AG04450 (cell line): ENCODE results near the gene PTGS1. TPM values are rescaled to one million over a fixed set of nuclear protein-coding genes. Genes with fewer than 3 reads are reported as not detected.

ENCODE experiments used
- CTCF ChIA-PET: fragments of 300-600, 350-600 bp; formaldehyde crosslinking; extraction: SDS; loops from one replicate; lab custom pipeline; 2022; ENCODE audit warnings: antibody characterized with exemption, inconsistent platforms; lab: Charles Lee
- POLR2A ChIA-PET: fragments of 350-600 bp; formaldehyde crosslinking; extraction: SDS; loops from one replicate; lab custom pipeline; 2021; ENCODE audit warnings: antibody characterized with exemption, inconsistent platforms; lab: Yijun Ruan, JAX
- DNase-seq: peaks from one replicate; pipeline ENCODE4 v3.0.0-alpha.2; 2011; ENCODE audit warnings: low read depth, low spot score
- H3K27ac ChIP-seq: one replicate; pipeline ENCODE4 v1.5.1; 2012; ENCODE audit warnings: low read depth, low read length, control low read depth
- H3K27me3 ChIP-seq: one replicate; pipeline ENCODE4 v1.6.0; 2012; ENCODE audit warnings: low read length; ENCODE audit not compliant: control insufficient read depth, insufficient read depth
- H3K4me3 ChIP-seq: 2 replicates; pipeline ENCODE4 v1.5.1; 2011; ENCODE audit warnings: mild to moderate bottlenecking, low read depth, low read length, control low read depth
- H3K9me3 ChIP-seq: 2 replicates; pipeline ENCODE4 v1.5.1; 2012; ENCODE audit warnings: low read length; ENCODE audit not compliant: control insufficient read depth, insufficient read depth
- polyA plus RNA-seq: library from polyadenylated mRNA; depleted of rRNA; stranded (reverse); fragments of >200 nt; gene quantifications from 2 replicates; pipeline ENCODE4 v1.2.3, GENCODE V29; 2011
- TF ChIP-seq, protein P1 (sequence below): IDR thresholded peaks from 2 replicates; pipeline ENCODE4 v1.5.1; 2011; ENCODE audit warnings: low read depth, low read length, control low read depth, inconsistent platforms

The PTGS1 gene
- polyA plus RNA-seq, 1 experiment = 83.1 TPM

GRCh38 chr9:122349201-122349600 is 21.6 kb upstream of the PTGS1 start:
- TF ChIP-seq, protein P1, sequence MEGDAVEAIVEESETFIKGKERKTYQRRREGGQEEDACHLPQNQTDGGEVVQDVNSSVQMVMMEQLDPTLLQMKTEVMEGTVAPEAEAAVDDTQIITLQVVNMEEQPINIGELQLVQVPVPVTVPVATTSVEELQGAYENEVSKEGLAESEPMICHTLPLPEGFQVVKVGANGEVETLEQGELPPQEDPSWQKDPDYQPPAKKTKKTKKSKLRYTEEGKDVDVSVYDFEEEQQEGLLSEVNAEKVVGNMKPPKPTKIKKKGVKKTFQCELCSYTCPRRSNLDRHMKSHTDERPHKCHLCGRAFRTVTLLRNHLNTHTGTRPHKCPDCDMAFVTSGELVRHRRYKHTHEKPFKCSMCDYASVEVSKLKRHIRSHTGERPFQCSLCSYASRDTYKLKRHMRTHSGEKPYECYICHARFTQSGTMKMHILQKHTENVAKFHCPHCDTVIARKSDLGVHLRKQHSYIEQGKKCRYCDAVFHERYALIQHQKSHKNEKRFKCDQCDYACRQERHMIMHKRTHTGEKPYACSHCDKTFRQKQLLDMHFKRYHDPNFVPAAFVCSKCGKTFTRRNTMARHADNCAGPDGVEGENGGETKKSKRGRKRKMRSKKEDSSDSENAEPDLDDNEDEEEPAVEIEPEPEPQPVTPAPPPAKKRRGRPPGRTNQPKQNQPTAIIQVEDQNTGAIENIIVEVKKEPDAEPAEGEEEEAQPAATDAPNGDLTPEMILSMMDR = no peak

DNA sequence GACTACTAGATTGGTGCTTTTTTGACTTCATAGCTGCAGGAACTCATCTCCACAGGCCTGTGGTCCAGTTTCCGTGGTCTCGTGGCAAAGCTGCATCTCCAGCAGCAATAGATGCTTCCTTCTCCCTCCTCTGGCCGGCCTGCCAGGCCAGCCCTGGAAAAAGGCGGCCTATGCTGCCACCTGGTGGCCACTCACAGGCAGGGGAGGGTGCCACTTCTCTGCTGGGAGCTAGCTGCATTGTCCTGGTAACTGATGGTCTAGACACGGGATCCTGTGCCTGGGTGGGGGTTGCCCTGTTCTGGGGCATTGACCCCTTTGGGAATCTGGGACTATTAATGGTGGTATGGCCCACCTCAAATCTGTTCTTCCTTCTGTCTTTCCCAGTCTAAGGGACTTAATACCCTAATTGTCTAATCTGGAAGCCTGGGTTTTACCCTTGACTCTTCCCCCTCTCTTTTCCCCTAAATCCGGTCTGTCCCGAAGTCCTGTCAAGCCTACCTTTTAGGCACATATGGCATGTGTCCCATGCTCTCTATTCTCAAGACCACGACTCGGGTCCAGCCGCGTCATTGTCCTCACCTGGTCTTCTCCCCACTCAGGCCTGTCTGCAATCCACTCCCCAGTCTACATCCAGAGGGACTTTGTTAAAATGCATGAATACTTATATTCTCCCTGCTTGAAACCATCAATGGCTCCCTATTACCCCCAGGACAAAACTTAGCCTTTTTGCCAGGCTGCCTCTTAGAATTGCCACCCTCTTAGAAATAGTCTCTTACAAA is 20.1 kb upstream of the PTGS1 start:
- no peak overlapping the region for H3K4me3 ChIP-seq
- peaks cover 3% of the 10 kb centered on the region for H3K27me3 ChIP-seq
- POLR2A ChIA-PET = interaction anchor here (0.6 to 1.3 kb wide), 4 partner anchors 47 to 226 kb away, joined by 3 to 13 read pairs (median 4); partner anchors contain the start of genes MRRF and RBM18
- H3K9me3 ChIP-seq = no peaks in the 10 kb centered on the region; the same call in 1 of the 2 replicates
- peak; percentile 44 for DNase-seq
- TF ChIP-seq, protein P1 = peak; percentile 98
- CTCF ChIA-PET = interaction anchor here (0.6 to 5.5 kb wide), 53 partner anchors 9 to 805 kb away, joined by 3 to 222 read pairs (median 4); partner anchors contain the start of genes MORN5, MRRF, NDUFA8 and RBM18
- H3K27ac ChIP-seq = no peak overlapping the region

More at GRCh38 chr9:122349201-122349600, 21.6 kb upstream of the PTGS1 start:
- no peak overlapping the region for H3K4me3 ChIP-seq
- POLR2A ChIA-PET = interaction anchor here (0.5 kb wide), 1 partner anchor 76 kb away, joined by 3 read pairs; no protein-coding TSS in a partner anchor
- H3K27me3 ChIP-seq = peaks cover 3% of the 10 kb centered on the region
- no peak for DNase-seq
- H3K9me3 ChIP-seq = no peaks in the 10 kb centered on the region; the same call in 1 of the 2 replicates
- CTCF ChIA-PET = interaction anchor here (1.7 to 5.5 kb wide), 5 partner anchors 115 to 252 kb away, joined by 6 to 222 read pairs (median 14); no protein-coding TSS in a partner anchor
- H3K27ac ChIP-seq = no peak overlapping the region

GRCh38 chr9:122354536-122355199 is 16.2 kb upstream of the PTGS1 start:
- POLR2A ChIA-PET = no interaction called here
- no peaks in the 10 kb centered on the region for H3K27me3 ChIP-seq
- TF ChIP-seq, protein P1 = no peak
- no peak for DNase-seq
- H3K27ac ChIP-seq = no peak overlapping the region
- CTCF ChIA-PET = interaction anchor here (1.2 to 5.4 kb wide), 3 partner anchors 231 to 257 kb away, joined by 8 to 95 read pairs (median 30); no protein-coding TSS in a partner anchor
- no peak overlapping the region for H3K4me3 ChIP-seq
- H3K9me3 ChIP-seq = no peaks in the 10 kb centered on the region; the same call in 1 of the 2 replicates

- DNase-seq = no peak
- Histone ChIP-seq H3K9me3 (no peaks in the 10 kb centered on the region; the same call in 1 of the 2 replicates), H3K27ac (no peak overlapping the region), H3K27me3 (no peaks in the 10 kb centered on the region), H3K4me3 (no peak overlapping the region)
- POLR2A ChIA-PET = no interaction called here
- TF ChIP-seq, protein P1 = no peak
- CTCF ChIA-PET = interaction anchor here (1.1 to 3.2 kb wide), 3 partner anchors 15 to 257 kb away, joined by 3 to 30 read pairs (median 8); partner anchors contain the start of gene PTGS1
These were observed 15.4 kb upstream of the PTGS1 start for GRCh38 chr9:122355336-122355875.
